ENCODE results near the gene CDH3. TPM values are rescaled to one million over a fixed set of nuclear protein-coding genes. Genes with fewer than 3 reads are reported as not detected.

CDH3 gene
- total and polyA plus RNA-seq, 2 donors from 2014 or later: 9.8 to 61.3 TPM

DNA sequence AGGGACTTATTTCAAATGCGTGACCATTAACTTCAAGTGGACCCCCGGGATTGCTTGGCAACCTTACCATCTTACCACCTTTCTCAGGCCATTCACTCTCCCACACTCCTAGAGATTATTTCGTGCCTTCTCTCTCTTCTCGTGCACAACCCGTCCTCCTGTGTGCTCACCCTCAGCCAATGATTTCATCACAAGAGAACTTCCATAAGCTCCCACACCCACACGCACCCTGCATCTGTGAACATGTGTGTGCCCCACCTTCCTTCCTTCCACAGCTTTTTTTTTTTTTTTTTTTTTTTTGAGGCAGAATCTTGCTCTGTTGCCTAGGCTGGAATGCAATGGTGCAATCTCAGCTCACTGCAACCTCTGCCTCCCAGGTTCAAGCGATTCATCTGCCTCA lies 27.4 kb upstream of the CDH3 start:
- DNase-seq (no peak), FAIRE-seq (no peak)
- no peak overlapping the region for H3K9ac ChIP-seq (ENCODE audit: low read length in 3 of 3)
- TF ChIP-seq, protein P1, sequence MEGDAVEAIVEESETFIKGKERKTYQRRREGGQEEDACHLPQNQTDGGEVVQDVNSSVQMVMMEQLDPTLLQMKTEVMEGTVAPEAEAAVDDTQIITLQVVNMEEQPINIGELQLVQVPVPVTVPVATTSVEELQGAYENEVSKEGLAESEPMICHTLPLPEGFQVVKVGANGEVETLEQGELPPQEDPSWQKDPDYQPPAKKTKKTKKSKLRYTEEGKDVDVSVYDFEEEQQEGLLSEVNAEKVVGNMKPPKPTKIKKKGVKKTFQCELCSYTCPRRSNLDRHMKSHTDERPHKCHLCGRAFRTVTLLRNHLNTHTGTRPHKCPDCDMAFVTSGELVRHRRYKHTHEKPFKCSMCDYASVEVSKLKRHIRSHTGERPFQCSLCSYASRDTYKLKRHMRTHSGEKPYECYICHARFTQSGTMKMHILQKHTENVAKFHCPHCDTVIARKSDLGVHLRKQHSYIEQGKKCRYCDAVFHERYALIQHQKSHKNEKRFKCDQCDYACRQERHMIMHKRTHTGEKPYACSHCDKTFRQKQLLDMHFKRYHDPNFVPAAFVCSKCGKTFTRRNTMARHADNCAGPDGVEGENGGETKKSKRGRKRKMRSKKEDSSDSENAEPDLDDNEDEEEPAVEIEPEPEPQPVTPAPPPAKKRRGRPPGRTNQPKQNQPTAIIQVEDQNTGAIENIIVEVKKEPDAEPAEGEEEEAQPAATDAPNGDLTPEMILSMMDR (IDR thresholded peaks at IDR 0.05; ENCODE audit: borderline replicate concordance, extremely low read depth, insufficient read depth): no peak
- intact Hi-C loops (cut with DNase I): no loop called here
- no peak overlapping the region for H3K4me3 ChIP-seq (ENCODE audit: low read length in 3 of 3)
- no peak overlapping the region for H3K27ac ChIP-seq (ENCODE audit: low read depth in 2 of 2, low read length in 2 of 2)
- peaks cover 0 to 6% (median 0%) of the 10 kb centered on the region in 3 donors for H3K9me3 ChIP-seq (ENCODE audit: control insufficient read depth in 2 of 3, insufficient read depth in 1 of 3, low read length in 3 of 3)
- no peaks in the 10 kb centered on the region for H3K36me3 ChIP-seq (ENCODE audit: control insufficient read depth in 2 of 3, insufficient read depth in 3 of 3, low read length in 3 of 3)
- no peaks in the 10 kb centered on the region for H3K27me3 ChIP-seq (ENCODE audit: control insufficient read depth, insufficient read depth, low read length)
- no peaks in the 10 kb centered on the region for H3K4me1 ChIP-seq (ENCODE audit: control insufficient read depth in 2 of 3, insufficient read depth in 2 of 3, low read depth in 1 of 3, low read length in 3 of 3)

- Histone ChIP-seq H3K27ac (ENCODE audit: low read depth in 2 of 2, low read length in 2 of 2) (no peak overlapping the region), H3K4me3 (ENCODE audit: low read length in 3 of 3) (no peak overlapping the region), H3K4me1 (ENCODE audit: control insufficient read depth in 2 of 3, insufficient read depth in 2 of 3, low read depth in 1 of 3, low read length in 3 of 3) (no peaks in the 10 kb centered on the region), H3K36me3 (ENCODE audit: control insufficient read depth in 2 of 3, insufficient read depth in 3 of 3, low read length in 3 of 3) (no peaks in the 10 kb centered on the region), H3K9ac (ENCODE audit: low read length in 3 of 3) (no peak overlapping the region), H3K9me3 (ENCODE audit: control insufficient read depth in 2 of 3, insufficient read depth in 1 of 3, low read length in 3 of 3) (no peaks in the 10 kb centered on the region), H3K27me3 (ENCODE audit: control insufficient read depth, insufficient read depth, low read length) (no peaks in the 10 kb centered on the region)
- FAIRE-seq: no peak
- intact Hi-C loops (cut with DNase I): no loop called here
- no peak for DNase-seq
- TF ChIP-seq, protein P1 (IDR thresholded peaks at IDR 0.05; ENCODE audit: borderline replicate concordance, extremely low read depth, insufficient read depth): no peak
These were observed 18.6 kb upstream of the CDH3 start for GRCh38 chr16:68626557-68626956.

GRCh38 chr16:68627951-68628425 lies 17.1 kb upstream of the CDH3 start:
- no peaks in the 10 kb centered on the region for H3K36me3 ChIP-seq (ENCODE audit: control insufficient read depth in 2 of 3, insufficient read depth in 3 of 3, low read length in 3 of 3)
- no peak for DNase-seq

More at GRCh38 chr16:68627951-68628425, 17.1 kb upstream of the CDH3 start:
- no peak overlapping the region for H3K9ac ChIP-seq (ENCODE audit: low read length in 3 of 3)
- H3K27me3 ChIP-seq (ENCODE audit: control insufficient read depth, insufficient read depth, low read length): no peaks in the 10 kb centered on the region
- no peak for FAIRE-seq
- no peaks in the 10 kb centered on the region for H3K4me1 ChIP-seq (ENCODE audit: control insufficient read depth in 2 of 3, insufficient read depth in 2 of 3, low read depth in 1 of 3, low read length in 3 of 3)
- H3K27ac ChIP-seq (ENCODE audit: low read depth in 2 of 2, low read length in 2 of 2): no peak overlapping the region
- no peaks in the 10 kb centered on the region for H3K9me3 ChIP-seq (ENCODE audit: control insufficient read depth in 2 of 3, insufficient read depth in 1 of 3, low read length in 3 of 3)
- H3K4me3 ChIP-seq (ENCODE audit: low read length in 3 of 3): no peak overlapping the region
- TF ChIP-seq, protein P1 (IDR thresholded peaks at IDR 0.05; ENCODE audit: borderline replicate concordance, extremely low read depth, insufficient read depth): no peak
- intact Hi-C loops (cut with DNase I): no loop called here
